Upper lobe of left lung (tissue), 4 donors: ENCODE measurements around the gene NBEA.

Experiments used
- EP300 ChIP-seq, 4 donors: sonication (generic); formaldehyde crosslinking; IDR thresholded peaks; one replicate each; pipeline ENCODE4 v1.5.1; 2017; ENCODE audit warnings: antibody characterized with exemption in 4 of 4, control low read depth in 2 of 4
- POLR2A ChIP-seq, 4 donors: fragments of 450-650 bp; IDR thresholded peaks; one replicate each; pipeline ENCODE4 v1.5.1; 2016 to 2017; ENCODE audit warnings: antibody characterized with exemption in 4 of 4, mild to moderate bottlenecking in 2 of 4
- POLR2AphosphoS5 ChIP-seq, 2 donors: sonication (generic); formaldehyde crosslinking; IDR thresholded peaks; one replicate each; pipeline ENCODE4 v1.5.1; 2017; ENCODE audit warnings: antibody characterized with exemption in 2 of 2
- TF ChIP-seq, protein P1 (sequence below), 6 experiments: fragments of 450-650 bp in 4 of 6; fragments of 200-600 bp in 2 of 6; sonication (generic) in 2 of 6; IDR thresholded peaks; one replicate each; pipeline ENCODE4 v1.5.1; 2016 to 2019; ENCODE audit warnings: antibody characterized with exemption in 6 of 6

- TF ChIP-seq, protein P1, sequence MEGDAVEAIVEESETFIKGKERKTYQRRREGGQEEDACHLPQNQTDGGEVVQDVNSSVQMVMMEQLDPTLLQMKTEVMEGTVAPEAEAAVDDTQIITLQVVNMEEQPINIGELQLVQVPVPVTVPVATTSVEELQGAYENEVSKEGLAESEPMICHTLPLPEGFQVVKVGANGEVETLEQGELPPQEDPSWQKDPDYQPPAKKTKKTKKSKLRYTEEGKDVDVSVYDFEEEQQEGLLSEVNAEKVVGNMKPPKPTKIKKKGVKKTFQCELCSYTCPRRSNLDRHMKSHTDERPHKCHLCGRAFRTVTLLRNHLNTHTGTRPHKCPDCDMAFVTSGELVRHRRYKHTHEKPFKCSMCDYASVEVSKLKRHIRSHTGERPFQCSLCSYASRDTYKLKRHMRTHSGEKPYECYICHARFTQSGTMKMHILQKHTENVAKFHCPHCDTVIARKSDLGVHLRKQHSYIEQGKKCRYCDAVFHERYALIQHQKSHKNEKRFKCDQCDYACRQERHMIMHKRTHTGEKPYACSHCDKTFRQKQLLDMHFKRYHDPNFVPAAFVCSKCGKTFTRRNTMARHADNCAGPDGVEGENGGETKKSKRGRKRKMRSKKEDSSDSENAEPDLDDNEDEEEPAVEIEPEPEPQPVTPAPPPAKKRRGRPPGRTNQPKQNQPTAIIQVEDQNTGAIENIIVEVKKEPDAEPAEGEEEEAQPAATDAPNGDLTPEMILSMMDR (IDR thresholded peaks at IDR 0.05): no peak
- TF ChIP-seq POLR2A (IDR thresholded peaks at IDR 0.05) (no peak), EP300 (IDR thresholded peaks at IDR 0.05) (no peak), POLR2AphosphoS5 (IDR thresholded peaks at IDR 0.05) (no peak)
These were observed 534.2 kb downstream of the NBEA start, which contains the start of gene MAB21L1 for GRCh38 chr13:35475960-35476943.
